Tongue (tissue), 2 donors: ENCODE data around the gene RCHY1. TPM values are rescaled to one million over a fixed set of nuclear protein-coding genes. Genes with fewer than 3 reads are reported as not detected.
A peak's percentile ranks its signal among the peaks of the same experiment; 100 is the strongest.
"Not testable (repeated sequence)": the region's sequence is repeated elsewhere in the genome, so short reads cannot be mapped to it uniquely, and the experiment has no call there.

ENCODE experiments used
- DNase-seq: peaks from one replicate; pipeline ENCODE4 v3.0.0-alpha.2; 2015
- total RNA-seq: library from RNA; depleted of rRNA; stranded (reverse); fragments of >200 nt; gene quantifications from one replicate; pipeline ENCODE4 v1.2.3, GENCODE V29; 2014

RCHY1 gene
- total RNA-seq, 1 donor from 2014 or later: 43.1 TPM

DNA sequence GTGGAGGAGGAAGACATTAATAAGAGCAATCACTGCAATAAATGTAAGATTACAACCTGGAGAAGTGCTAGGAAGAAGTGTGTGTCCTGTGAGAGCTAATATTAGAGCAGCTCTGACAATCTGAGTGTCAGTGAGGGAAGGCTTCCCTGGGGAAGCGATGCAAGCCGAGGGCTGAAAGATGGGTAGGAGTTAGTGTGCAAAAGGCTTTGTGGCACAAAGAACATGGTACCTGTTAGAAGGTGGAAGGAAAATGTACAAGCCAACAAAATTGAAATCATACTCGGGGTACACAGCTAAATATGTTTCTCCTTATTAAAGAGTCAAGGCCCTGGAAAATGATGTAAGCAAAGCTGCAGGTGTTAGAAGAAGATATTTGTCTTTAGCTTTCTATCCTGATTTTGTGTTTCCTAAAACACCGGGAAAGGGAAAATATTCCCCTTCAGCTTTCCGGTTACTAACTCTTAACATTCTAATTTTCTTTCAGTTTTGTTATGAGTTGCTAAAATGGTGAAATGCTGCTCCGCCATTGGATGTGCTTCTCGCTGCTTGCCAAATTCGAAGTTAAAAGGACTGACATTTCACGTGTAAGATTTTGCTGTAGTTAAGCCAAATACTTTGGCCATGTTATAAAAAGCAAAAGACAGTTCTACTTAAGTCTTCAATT is 878 bp upstream of the RCHY1 start:
- no peak for DNase-seq

DNA sequence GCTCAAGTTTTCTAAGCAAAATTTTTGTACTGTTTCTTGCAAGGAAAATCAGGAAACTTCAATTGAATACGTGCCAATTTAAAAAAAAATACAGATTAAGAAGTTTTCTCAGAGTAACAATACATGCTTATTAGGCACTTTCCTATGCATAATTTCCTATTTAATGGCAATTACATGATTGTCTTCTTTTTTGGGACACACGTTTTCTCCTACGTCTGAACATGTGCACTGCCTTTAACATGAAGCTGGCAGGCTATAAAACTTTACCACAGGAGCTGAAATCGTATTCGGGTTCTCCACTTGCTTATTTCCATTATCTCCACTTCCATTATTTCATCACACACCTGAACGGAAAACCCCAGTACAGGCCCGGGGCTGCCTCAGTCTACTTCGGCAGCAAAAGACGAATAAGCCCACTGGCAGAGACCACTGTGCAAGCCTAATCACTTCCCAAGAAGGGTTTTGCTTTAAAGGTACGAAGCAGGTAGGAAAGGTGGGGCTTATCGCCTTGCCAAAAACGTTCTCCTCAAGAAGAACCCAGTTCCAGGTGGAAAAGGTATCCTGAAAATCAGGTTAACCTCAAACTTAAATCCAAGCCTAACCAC is 575 bp downstream of the RCHY1 start:
- DNase-seq: no peak

DNA sequence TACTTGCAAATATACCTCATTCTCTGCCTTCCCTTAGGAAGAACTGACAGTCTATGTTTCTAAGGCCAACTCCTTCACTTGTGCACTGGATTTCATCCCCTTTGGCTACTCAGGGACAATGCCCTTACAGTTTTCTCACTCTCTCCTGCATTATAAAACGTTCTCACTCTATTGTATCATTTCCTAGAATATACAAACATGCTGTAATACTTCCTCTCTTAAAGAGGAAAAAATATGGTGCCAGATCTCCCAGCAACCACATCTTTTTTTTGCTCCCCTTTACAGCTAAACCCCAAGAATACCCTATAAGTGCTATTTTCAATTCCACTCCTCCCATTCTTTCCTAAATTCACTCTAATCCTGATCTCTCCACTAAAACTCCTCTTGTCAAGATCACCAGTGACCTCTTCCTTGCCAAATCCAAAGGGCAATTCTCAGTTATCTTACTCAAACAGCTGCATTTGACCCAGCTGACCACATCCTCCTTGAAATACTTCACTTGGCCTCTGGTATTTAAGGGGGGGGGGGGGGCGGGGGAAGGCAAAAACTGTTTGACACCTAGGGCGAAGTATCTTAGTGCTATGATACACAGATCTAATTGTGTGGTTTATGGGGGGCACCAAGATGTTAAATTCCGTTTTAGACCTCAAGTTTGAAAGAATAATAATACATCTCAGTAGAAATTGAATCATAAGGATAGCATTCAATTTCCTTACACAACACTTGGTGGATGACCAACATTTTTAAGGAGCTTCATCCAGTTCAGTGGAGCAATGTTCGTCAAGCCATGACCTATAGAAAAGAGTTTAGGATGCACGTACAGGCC is 1.6 kb downstream of the RCHY1 start:
- peak; percentile 14 for DNase-seq

DNA sequence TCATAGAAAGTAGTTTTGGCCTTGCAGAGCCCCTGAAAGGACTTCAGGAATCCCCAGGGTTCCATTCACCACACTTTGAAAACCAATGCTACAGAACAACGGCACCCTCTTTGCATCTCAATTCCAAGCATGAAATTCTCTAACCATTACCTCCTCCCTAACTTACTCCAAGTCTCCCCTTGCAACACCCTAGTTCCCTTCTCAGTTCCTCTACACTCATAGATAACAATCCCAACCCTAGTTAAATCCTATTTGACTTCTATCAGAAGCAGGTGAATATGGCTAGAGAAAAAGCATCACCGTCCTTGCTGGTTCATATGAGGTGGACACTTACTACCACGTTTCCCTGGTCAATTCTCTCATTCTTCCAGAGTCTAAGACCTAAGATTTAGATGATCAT is 2.4 kb downstream of the RCHY1 start:
- no peak for DNase-seq

DNA sequence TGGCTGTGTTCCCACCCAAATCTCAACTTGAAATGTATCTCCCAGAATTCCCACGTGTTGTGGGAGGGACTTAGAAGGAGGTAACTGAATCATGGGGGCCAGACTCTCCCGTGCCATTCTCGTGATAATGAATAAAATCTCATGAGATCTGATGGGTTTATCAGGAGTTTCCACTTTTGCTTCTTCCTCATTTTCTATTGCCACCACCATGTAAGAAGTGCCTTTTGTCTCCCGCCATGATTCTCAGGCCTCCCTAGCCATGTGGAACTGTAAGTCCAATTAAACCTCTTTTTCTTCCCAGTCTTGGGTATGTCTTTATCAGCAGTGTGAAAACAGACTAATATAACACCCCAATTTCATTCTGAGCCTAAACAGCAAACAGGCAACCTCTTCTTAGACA is 4.6 kb downstream of the RCHY1 start:
- not testable (repeated sequence) for DNase-seq

DNA sequence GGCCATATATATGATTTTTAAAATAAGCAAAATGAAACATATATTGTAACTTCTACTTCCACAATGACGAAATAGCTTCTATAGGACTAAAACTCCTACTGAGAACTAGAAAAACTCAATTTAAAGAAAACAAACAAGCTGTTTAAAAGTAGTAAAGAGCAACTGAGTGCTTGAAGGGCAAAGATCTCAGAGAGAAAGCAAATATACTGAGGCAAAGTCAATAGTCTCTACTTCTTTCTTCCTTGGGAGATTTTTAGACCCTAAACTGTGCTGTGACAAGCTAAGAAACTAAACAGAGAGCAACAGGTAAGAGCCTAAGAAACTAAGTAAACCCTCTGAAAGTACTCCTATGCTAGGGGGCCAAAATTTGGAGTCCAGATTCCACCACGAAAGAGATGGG is 8.6 kb downstream of the RCHY1 start:
- no peak for DNase-seq

DNA sequence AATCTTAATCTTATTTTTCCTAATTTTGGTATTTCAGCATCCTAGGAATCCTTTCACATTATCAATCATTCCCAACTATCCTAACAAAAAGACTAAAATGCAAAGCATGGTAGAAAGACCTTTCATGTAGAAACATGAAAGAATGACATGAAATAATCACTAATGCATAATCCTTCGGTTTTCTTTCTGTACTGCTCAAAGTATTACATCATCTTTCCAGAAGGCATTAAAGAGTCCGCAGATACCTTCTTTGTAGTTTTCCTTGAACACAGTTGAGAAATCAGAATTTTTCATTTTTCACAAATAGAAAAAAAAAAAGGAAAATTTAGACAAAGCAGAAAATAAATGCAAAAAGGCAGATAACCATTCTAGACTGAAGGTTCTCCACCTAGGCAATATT is 11.5 kb downstream of the RCHY1 start:
- no peak for DNase-seq

DNA sequence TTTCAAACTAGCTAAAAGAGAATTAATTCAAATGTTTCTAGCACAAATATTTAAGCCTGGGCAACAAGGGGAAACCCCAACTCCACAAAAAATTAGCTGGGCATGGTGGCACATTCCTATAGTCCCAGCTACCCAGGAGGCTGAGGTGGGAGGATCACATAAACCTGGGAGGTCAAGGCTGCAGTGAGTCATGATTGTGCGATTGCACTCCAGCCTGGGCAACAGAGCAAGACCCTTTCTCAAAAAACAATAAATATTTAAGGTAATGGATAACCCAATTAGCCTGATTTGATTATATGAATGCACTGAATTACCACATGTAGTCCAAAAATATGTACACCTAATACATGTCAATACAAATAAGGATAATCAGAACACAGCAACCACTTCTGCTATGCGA is 14.3 kb downstream of the RCHY1 start:
- DNase-seq: no peak

DNA sequence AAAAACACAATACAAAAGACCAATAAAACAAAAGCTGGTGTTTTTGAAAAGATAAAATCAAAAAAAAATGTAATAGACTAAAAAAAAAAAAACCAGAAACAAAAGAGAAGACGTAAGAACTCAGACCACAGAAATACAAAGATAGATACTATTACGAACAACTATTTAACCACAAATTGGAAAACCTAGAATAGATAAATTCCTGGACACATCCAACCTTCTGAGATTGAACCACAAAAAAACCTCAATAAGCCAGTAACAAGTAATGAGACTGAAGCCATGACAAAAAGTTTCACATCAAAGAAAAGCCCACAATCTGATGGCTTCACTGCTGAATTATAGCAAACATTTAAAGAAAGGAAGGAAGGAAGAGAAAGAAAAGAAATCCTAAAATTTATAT is 16.2 kb downstream of the RCHY1 start:
- no peak for DNase-seq

DNA sequence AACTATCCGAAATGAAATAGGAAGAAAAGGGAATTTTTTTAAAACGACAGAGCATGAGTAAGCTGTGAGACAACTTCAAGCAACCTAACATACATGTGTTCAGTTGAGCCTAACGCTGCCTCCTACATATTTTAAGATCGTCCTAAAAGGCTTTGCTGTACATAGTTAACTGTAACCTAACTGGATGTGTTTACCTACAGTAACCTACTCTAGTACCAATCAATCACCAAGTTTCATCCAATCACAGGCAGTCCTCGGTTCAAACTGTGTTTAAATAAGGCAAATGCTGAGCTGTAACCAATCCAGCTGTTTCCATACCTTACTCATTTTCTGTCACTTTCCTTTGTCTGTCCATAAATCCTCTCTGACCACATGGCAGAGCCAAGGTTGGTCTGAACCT is 17.1 kb downstream of the RCHY1 start:
- no peak for DNase-seq

DNA sequence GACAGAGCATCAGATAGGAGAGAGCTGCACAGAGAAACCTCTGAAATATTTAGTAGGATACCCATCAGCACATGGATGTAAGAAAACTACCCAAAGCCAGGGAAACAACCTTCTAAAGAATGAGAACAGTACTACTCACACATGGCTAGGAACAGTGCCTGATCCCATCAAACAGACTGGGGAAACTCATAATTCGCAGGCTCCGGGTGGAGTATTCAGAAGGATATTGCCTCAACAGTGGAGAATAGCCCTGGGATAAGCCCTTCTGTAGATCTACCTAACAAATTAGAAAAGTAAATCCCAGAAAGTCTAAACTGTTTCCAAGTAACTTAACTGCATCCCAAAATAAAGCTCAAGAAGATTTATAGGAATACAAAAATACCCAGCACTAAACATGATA is 17.8 kb downstream of the RCHY1 start:
- no peak for DNase-seq

DNA sequence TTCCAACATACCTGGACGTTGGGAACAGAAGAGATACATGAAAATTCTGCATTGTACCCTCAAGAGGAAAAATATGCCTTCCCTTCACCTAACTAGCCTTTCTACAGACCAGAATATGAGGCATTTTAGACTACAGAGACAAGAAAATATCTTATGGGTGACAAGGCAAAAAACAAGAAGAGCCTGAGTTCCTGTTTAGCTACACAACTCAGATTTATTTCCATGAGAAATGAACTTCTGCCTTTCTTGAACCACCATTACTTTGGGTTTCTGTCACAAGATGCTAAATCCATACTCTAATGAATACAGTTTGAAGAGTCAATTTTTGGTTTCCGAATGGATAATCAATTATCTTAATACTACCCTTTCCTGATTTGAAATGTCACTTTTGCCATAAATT is 18.7 kb downstream of the RCHY1 start:
- no peak for DNase-seq

DNA sequence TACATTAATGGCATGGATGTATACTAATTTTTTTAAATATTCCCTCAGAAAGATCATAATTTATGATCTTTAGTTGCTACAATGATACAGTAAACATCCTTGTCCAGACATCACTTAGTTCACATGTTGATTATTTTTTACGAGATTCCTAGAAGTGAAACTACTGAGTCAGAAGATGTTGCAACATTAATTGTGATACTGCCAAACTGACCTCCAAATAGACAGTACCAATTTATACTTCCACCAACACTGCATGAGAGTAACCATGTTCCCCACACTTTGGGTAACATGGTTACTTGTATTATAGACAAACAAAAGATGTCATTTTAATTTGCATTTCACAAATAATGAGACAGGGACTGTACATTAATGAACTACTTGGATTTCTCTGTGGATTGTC is 19.6 kb downstream of the RCHY1 start:
- DNase-seq: no peak

DNA sequence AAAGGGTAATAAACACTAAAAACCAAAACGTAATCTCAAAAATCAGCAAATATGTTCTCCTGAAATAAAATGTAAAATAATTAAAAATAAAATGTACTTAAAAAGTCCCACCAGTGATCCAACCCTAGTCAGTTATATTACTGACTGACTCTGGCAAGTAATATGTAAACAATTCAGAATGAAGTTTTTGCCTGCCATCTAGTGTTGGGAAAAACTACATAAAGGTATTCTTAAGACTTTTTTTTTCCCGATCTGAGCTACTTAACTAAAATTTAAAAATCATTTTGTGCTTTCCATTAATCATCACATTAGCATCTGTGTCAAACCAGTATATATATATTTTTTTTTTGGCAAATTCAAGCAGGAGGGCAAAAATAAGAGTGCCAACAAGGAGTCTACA is 24.0 kb downstream of the RCHY1 start:
- peak; percentile 71 for DNase-seq

DNA sequence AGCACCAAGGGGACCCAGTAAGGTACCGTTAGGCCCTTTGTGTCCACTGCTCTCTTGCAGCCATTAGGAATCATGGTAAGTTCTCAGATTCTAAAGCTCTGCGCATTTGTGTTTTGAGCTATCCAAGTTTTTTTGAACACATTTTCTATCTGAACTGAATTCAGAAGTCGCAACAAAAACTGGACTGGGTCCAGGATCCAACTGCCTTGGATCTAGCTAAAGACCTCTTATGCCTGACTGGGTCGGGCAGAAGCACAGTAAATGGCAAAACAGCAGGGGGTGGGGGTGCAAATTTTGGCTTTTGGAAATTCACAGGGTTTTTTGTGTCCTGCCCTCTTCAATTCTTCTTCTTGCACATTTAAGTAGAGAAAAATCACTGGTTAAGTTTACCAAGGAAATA is 30.0 kb downstream of the RCHY1 start:
- peak; percentile 51 for DNase-seq

DNA sequence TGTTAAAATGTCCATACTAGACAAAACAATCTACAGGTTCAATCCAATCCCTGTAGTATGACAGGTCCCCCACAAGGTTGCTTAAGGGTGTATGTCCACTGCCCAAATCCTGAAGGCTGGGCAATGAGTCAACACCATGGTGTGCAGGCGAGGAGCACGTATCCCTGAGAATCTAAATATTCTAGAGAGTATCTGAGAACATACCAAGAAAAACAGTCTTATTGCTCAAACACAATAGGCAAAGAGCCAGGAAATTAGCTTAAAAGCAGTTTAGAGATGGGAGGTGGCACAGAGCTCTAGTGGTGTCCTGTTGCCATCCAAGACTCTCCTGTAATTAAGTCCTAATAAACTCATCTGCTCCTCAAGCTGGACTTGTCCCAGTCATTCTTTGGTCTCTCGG is 37.0 kb downstream of the RCHY1 start:
- no peak for DNase-seq

DNA sequence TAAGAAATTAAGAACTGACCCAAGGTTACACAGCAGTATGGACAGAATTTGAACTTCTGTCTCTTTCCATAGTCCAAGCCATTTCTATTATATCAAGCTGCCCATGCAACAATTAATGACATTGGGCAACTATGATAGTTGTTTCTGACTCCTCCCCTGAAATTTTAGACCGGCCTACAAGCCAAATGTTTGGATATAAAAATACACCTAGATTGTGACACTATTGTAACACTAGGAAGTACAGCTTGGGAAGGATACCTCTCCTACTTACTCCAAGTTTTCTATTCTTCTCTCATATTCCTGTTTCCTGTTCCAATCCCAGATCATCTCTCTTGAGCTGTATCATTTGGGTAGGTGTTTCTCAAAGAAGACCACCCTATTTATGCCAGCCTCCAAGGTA is 43.5 kb downstream of the RCHY1 start:
- DNase-seq: no peak

DNA sequence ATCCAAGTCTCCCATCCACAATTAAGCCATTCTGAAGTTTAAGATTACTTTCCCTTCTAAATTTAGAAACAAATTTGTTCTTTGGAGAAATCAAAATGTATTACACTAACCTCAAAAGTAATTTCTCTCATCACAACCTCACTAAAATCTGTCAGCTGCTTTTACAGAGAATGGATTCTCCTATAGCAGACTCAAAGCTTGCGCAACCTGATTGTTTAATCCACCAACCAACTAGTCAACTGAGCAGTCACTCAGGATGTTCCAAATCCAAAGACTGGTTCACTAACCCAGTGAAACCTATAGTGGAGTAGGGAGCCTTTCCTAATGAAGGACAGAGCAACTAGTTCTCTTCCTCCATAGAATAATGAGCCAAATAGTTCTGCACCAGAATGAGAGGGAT is 44.3 kb downstream of the RCHY1 start:
- DNase-seq: no peak

DNA sequence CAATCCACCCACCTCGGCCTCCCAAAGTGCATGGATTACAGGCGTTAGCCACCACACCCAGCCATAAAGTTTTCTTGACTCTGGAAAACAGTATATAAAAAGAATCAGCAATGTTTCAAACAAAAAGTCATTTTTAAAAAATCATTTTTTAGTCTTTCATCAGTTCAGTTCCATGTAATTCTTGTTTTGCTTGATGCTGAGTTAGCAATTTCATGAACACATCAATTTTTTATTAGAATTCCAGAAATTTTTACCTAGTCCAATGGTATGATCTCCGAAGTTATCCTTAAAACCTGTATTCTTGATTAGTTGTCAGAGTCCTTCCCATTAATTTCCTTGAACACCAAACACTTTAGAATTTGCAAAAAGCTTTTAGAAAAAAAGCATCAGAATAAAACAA is 56.8 kb downstream of the RCHY1 start:
- no peak for DNase-seq

DNA sequence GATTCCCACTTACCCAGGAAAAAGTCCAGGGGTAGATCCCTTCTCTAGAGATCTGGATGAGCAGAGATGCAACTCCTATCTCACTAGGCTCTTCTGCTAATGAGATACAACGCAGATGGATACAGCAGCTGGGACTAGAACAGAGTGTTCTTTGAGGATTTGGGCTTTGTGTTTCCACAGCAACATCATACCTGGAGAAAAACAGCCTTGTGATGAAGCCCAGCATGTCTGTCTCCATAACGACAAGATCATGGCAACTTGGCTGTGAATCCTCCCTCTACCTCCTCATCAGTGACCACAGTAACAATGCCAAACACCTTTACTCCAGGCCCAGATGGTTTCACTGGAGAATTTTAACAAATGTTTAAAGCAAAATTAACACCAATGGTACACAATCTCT is 80.1 kb downstream of the RCHY1 start:
- no peak for DNase-seq

DNA sequence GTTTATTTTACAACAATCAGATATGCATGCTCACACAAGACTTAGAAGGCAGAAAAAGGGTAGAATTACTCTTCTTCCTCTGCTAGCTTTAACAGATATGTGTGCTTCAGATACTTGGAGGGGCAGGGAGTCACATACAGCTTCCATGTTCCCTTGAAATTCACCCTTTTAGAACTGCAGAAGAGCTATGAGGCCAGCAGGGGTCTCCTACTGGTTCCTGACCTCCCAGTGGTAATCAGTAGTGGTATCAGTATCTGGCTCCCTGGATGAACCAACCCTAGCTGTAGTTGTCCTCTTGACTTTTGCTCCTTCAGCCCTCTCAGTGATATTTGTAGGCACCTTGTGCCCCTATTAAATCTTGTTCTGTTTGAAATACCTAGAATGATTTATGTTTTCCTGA is 81.5 kb downstream of the RCHY1 start:
- no peak for DNase-seq

DNA sequence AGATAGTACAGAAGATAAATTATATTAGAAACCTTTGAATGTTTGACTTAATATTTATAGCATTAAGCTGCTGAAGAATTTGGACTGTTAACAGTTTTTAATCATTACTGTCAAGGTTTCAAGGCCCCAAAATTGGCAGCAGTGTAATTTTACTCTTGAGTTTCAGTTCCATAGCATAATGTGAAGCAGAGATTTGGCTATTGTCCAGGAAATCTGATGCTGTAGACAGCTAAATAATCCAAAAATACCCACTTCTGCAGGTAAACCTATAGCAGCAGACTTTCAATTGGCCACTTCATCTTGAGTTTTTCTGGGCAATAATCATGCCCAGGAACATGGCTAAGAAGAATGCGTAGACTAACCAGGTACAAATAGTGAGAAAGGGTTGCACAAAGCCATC is 85.0 kb downstream of the RCHY1 start:
- DNase-seq: peak; percentile 40
